CD4-positive, alpha-beta T cell (primary cell): ENCODE data around the gene SNRPB. TPM values are rescaled to one million over a fixed set of nuclear protein-coding genes. Genes with fewer than 3 reads are reported as not detected.

Experiments used
- ATAC-seq: fragments of 200-7000 bp; cut with Tn5 transposase; one replicate; pipeline ENCODE4 v1.10.0; 2022; ENCODE audit warnings: mild to moderate bottlenecking; ENCODE audit not compliant: poor library complexity
- CTCF ChIA-PET: fragments of 350-600 bp; sonication (Branson Sonifier 250); formaldehyde crosslinking; loops from one replicate; lab custom pipeline; 2021; ENCODE audit warnings: antibody characterized with exemption, inconsistent platforms; lab: Charles Lee
- POLR2A ChIA-PET: fragments of 350-600 bp; sonication (Branson Sonifier 250); formaldehyde crosslinking; loops from one replicate; lab custom pipeline; 2021; ENCODE audit warnings: antibody characterized with exemption, inconsistent platforms; lab: Charles Lee
- DNase-seq, 14 experiments: peaks; one replicate each; pipeline ENCODE4 v3.0.0-alpha.2; 2013 to 2020; ENCODE audit warnings: mixed read lengths in 2 of 14
- H3K27ac ChIP-seq, 2 donors: one replicate each; pipeline versions ENCODE4 v1.5.1 to v1.7.0; 2013; ENCODE audit warnings: low read length in 2 of 2, low read depth in 1 of 2, mild to moderate bottlenecking in 1 of 2
- H3K27me3 ChIP-seq, 2 experiments: 1 replicate in 1 of 2; 2 replicates in 1 of 2; pipeline versions ENCODE4 v1.6.1 to v1.7.0; 2013; ENCODE audit warnings: low read length in 2 of 2, control low read depth in 1 of 2, mild to moderate bottlenecking in 1 of 2, moderate library complexity in 1 of 2; ENCODE audit not compliant: insufficient read depth in 2 of 2, control insufficient read depth in 1 of 2
- H3K36me3 ChIP-seq: one replicate; pipeline ENCODE4 v1.6.1; 2013; ENCODE audit warnings: low read length, control low read depth; ENCODE audit not compliant: insufficient read depth
- H3K4me1 ChIP-seq: one replicate; pipeline ENCODE4 v1.6.1; 2013; ENCODE audit warnings: low read length, control low read depth; ENCODE audit not compliant: insufficient read depth
- H3K4me3 ChIP-seq: one replicate; pipeline ENCODE4 v1.5.1; 2013; ENCODE audit warnings: mild to moderate bottlenecking, low read length, moderate library complexity
- H3K9me3 ChIP-seq, 2 experiments: 1 replicate in 1 of 2; 2 replicates in 1 of 2; pipeline versions ENCODE4 v1.6.1 to v1.7.0; 2013; ENCODE audit warnings: low read length in 2 of 2, mild to moderate bottlenecking in 2 of 2, control low read depth in 1 of 2, moderate library complexity in 1 of 2; ENCODE audit not compliant: control insufficient read depth in 1 of 2, insufficient read depth in 1 of 2
- H3K27ac Mint-ChIP-seq: one replicate; pipeline ENCODE4 v1.8.0; 2020; ENCODE audit warnings: mixed read lengths
- H3K27me3 Mint-ChIP-seq: one replicate; pipeline ENCODE4 v1.8.0; 2021; ENCODE audit warnings: mixed read lengths
- H3K36me3 Mint-ChIP-seq: one replicate; pipeline ENCODE4 v1.8.0; 2021; ENCODE audit warnings: low read depth, mixed read lengths
- H3K4me1 Mint-ChIP-seq: one replicate; pipeline ENCODE4 v1.8.0; 2021; ENCODE audit warnings: low read depth, mixed read lengths
- H3K4me3 Mint-ChIP-seq: one replicate; pipeline ENCODE4 v1.8.0; 2020; ENCODE audit warnings: mild to moderate bottlenecking, mixed read lengths
- H3K9me3 Mint-ChIP-seq: one replicate; pipeline ENCODE4 v1.8.0; 2020; ENCODE audit warnings: mixed read lengths
- CTCF ChIP-seq: fragments of 200-600 bp; IDR thresholded peaks from one replicate; pipeline ENCODE4 v1.8.0; 2022; ENCODE audit warnings: antibody characterized with exemption, mild to moderate bottlenecking
- intact Hi-C, 2 experiments: fragments of 100-400 bp; cut with DNase I in 1 of 2; cut with micrococcal nuclease in 1 of 2; formaldehyde crosslinking; loops; one replicate each; pipeline versions ENCODE4 v1.15.1 to v1.9.0; 2023 to 2025; cut with DNase I, micrococcal nuclease
- total RNA-seq, 174 experiments: library from RNA in 2 of 174; stranded (reverse) in 2 of 174; gene quantifications; one replicate each; pipeline ENCODE4 v1.2.3 and lab custom pipeline; 2021 to 2026

The SNRPB gene
- total RNA-seq, 2 experiments from 2014 or later: 146 to 147 TPM

- H3K4me3 Mint-ChIP-seq: peak overlapping the region; percentile 56
- peak overlapping the region; percentile 98 for H3K27ac Mint-ChIP-seq
- TF ChIP-seq CTCF: no peak
- Histone ChIP-seq H3K36me3 (peaks cover 64% of the 10 kb centered on the region), H3K9me3 (no peaks in the 10 kb centered on the region), H3K4me1 (peaks cover 23% of the 10 kb centered on the region), H3K27ac (no peak overlapping the region), H3K27me3 (no peaks in the 10 kb centered on the region), H3K4me3 (no peak overlapping the region)
- ChIA-PET CTCF (interaction anchor here (0.9 kb wide), 1 partner anchor 54 kb away, joined by 4 read pairs; no protein-coding TSS in a partner anchor), POLR2A (no interaction called here)
- no peaks in the 10 kb centered on the region for H3K27me3 Mint-ChIP-seq
- ATAC-seq: no peak
- no peak for DNase-seq
- intact Hi-C loops: no loop called here
- H3K4me1 Mint-ChIP-seq: peaks cover 52% of the 10 kb centered on the region
- peaks cover 82% of the 10 kb centered on the region for H3K36me3 Mint-ChIP-seq
- peaks cover 2% of the 10 kb centered on the region for H3K9me3 Mint-ChIP-seq
Observed at GRCh38 chr20:2467412-2467811, 3.2 kb downstream of the SNRPB start.

GRCh38 chr20:2465100-2465499 lies 5.5 kb downstream of the SNRPB start:
- Mint-ChIP-seq H3K27ac (no peak overlapping the region), H3K4me3 (no peak overlapping the region), H3K9me3 (no peaks in the 10 kb centered on the region), H3K27me3 (no peaks in the 10 kb centered on the region), H3K4me1 (peaks cover 34% of the 10 kb centered on the region), H3K36me3 (peaks cover 96% of the 10 kb centered on the region)
- intact Hi-C loops: no loop called here
- ChIA-PET POLR2A (interaction anchor here (0.7 kb wide), 1 partner anchor 83 kb away, joined by 4 read pairs; no protein-coding TSS in a partner anchor), CTCF (interaction anchor here (0.6 kb wide), 1 partner anchor 13 kb away, joined by 4 read pairs; no protein-coding TSS in a partner anchor)
- no peak for TF ChIP-seq CTCF
- Histone ChIP-seq H3K27ac (no peak overlapping the region), H3K36me3 (peaks cover 87% of the 10 kb centered on the region), H3K9me3 (no peaks in the 10 kb centered on the region), H3K4me1 (peaks cover 18% of the 10 kb centered on the region), H3K27me3 (no peaks in the 10 kb centered on the region), H3K4me3 (no peak overlapping the region)
- DNase-seq (no peak), ATAC-seq (no peak)

GRCh38 chr20:2463616-2464365 lies 6.8 kb downstream of the SNRPB start:
- intact Hi-C loops: no loop called here
- Histone ChIP-seq H3K4me1 (peaks cover 5% of the 10 kb centered on the region), H3K4me3 (no peak overlapping the region), H3K27me3 (no peaks in the 10 kb centered on the region), H3K9me3 (no peaks in the 10 kb centered on the region), H3K27ac (no peak overlapping the region), H3K36me3 (peaks cover 96% of the 10 kb centered on the region)
- CTCF ChIA-PET: no interaction called here
- H3K27me3 Mint-ChIP-seq: no peaks in the 10 kb centered on the region
- H3K9me3 Mint-ChIP-seq: no peaks in the 10 kb centered on the region
- no peak overlapping the region for H3K27ac Mint-ChIP-seq
- no peak for TF ChIP-seq CTCF
- DNase-seq (no peak), ATAC-seq (no peak)
- H3K4me3 Mint-ChIP-seq: no peak overlapping the region
- H3K4me1 Mint-ChIP-seq: peaks cover 23% of the 10 kb centered on the region
- peaks cover 98% of the 10 kb centered on the region for H3K36me3 Mint-ChIP-seq
- POLR2A ChIA-PET: no interaction called here
